Natural killer cell treated with Interleukin-12 subunit alpha and Interleukin-12 subunit beta and Interleukin-15 and Interleukin-18, amount 100 ng/mL, for 72 hours (primary cell): ENCODE data around the gene TRAPPC12. TPM values are rescaled to one million over a fixed set of nuclear protein-coding genes. Genes with fewer than 3 reads are reported as not detected.

Source experiments
- ATAC-seq, 2 donors: fragments of 150-1000 bp; cut with Tn5 transposase in 1 of 2; sonication (Bioruptor Pico), chemical (Tn5 transposase) in 1 of 2; 2 replicates each; pipeline ENCODE4 v1.10.0; 2021
- DNase-seq: peaks from one replicate; pipeline ENCODE4 v3.0.0; 2022; ENCODE audit warnings: low spot score
- H3K27ac Mint-ChIP-seq, 2 donors: 1 replicate in 1 of 2; 2 replicates in 1 of 2; pipeline ENCODE4 v1.8.0; 2022; ENCODE audit warnings: mixed read lengths in 2 of 2, mild to moderate bottlenecking in 1 of 2, moderate library complexity in 1 of 2
- H3K27me3 Mint-ChIP-seq, 2 donors: 1 replicate in 1 of 2; 2 replicates in 1 of 2; pipeline ENCODE4 v1.8.0; 2022; ENCODE audit warnings: mixed read lengths in 2 of 2
- H3K36me3 Mint-ChIP-seq: one replicate; pipeline ENCODE4 v1.8.0; 2022; ENCODE audit warnings: mixed read lengths
- H3K4me1 Mint-ChIP-seq, 2 donors: 1 replicate in 1 of 2; 2 replicates in 1 of 2; pipeline ENCODE4 v1.8.0; 2022; ENCODE audit warnings: low read depth in 2 of 2, mixed read lengths in 2 of 2, mild to moderate bottlenecking in 1 of 2
- H3K4me3 Mint-ChIP-seq: one replicate; pipeline ENCODE4 v1.8.0; 2022; ENCODE audit warnings: mixed read lengths
- H3K9me3 Mint-ChIP-seq: 2 replicates; pipeline ENCODE4 v1.8.0; 2022; ENCODE audit warnings: mixed read lengths
- total RNA-seq, 2 donors: library from RNA; stranded (reverse); gene quantifications; one replicate each; pipeline ENCODE4 v1.2.3, GENCODE V29; 2022

TRAPPC12 gene
- total RNA-seq, 2 donors from 2014 or later = 93.2 to 155 TPM

- DNase-seq (no peak), ATAC-seq (no peak)
- Mint-ChIP-seq H3K4me1 (peaks cover 0 to 4% of the 10 kb centered on the region in 2 donors), H3K9me3 (no peaks in the 10 kb centered on the region), H3K27ac (no peak overlapping the region), H3K36me3 (no peaks in the 10 kb centered on the region), H3K4me3 (no peak overlapping the region), H3K27me3 (no peaks in the 10 kb centered on the region)
Measured at GRCh38 chr2:3483227-3483985, 103.9 kb downstream of the TRAPPC12 start.

DNA sequence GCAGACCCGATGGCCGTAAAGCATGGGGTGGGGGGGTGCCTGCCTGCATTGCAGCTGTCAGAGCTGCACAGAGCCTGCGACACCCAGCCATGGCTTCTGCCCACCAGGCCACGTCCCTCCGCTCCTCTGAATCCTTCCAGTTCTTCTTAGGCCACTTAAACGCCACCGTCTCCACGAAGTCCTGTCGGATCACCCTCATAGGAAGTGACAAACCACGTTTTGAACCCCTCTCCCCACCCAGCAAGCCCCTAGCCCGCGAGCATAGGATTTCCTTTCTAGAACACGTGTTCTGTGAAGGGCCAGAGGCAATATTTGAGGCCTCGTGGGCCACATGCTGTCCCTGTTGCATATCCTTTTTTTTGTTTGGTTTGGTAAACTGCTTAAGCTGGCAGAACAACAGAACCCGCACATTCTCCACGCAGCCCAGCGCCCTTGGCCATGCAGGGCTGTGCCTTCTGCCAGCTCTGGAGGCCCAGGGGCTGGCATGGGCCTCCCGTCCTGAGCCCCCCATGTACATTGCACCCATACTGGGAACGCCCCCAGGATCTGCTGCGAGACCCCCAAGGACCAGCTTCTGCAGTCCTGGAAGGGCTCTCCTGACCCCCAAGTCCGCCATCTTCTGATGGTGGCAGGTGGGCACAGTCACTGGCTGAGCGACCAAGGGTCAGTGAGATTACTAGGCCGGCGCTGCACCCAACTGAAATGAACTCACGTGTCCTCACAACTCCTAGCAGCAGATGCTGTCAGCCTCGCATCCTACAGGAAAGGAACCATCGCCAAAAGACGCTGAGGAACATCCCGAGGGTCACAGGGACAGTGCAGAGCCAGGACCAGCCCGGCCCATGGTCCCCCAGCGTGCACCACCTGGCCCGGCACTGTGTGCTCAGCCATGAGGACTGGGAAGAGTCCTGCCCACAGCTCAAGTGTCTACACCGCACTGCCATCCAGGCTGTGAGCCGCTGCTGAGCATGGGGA, 104.8 kb downstream of the TRAPPC12 start:
- Mint-ChIP-seq H3K9me3 (no peaks in the 10 kb centered on the region), H3K36me3 (no peaks in the 10 kb centered on the region), H3K4me3 (no peak overlapping the region), H3K27me3 (no peaks in the 10 kb centered on the region), H3K27ac (no peak overlapping the region), H3K4me1 (peaks cover 0 to 4% of the 10 kb centered on the region in 2 donors)
- DNase-seq (no peak), ATAC-seq (no peak)

- Mint-ChIP-seq H3K27me3 (no peaks in the 10 kb centered on the region), H3K4me1 (peaks cover under 1 to 7% of the 10 kb centered on the region in 2 donors), H3K36me3 (no peaks in the 10 kb centered on the region), H3K27ac (no peak overlapping the region), H3K9me3 (no peaks in the 10 kb centered on the region), H3K4me3 (no peak overlapping the region)
- no peak for ATAC-seq
- no peak for DNase-seq
Measured at GRCh38 chr2:3485166-3485565, 105.7 kb downstream of the TRAPPC12 start.

DNA sequence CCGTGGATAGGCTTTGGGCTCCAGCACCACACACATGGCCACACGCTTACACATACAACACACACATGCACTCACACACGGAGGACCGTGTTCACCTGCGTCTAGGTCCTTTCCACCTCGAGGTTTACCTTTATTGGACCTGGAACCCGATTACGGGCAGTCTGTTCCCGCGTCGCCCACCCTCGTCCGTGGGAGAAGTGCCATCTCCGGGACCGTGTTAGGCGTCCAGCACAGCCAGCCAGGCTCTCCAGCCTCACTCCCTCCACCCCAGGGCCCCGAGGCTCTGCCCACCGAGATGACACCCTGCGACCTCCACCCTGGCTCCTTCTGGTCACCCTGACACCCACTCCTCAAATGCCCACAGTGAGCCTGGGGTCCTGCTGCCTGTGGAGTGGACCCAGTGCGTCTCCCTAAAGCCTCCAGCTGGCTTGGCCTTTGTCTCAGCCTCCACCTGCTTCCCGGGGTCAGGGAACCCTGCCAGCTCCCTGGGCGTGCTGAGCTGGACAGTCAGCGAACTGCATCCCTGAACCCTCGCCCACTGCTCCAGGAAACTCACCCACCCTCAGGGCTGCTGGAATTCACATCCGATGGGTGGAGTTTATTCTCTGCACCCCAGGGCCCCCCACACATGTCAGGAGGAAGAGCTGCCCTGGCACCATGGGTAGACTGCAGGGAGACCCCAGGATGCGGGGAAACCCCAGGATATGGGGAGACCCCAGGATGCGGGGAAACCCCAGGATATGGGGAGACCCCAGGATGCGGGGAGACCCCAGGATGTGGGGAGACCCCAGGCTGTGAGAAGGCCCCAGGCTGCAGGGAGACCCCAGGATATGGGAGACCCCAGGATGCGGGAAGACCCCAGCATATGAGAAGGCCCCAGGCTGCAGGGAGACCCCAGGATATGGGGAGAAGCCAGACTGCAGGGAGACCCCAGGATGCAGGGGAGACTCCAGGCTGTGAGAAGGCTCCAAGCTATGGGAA, 106.8 kb downstream of the TRAPPC12 start:
- Mint-ChIP-seq H3K4me3 (no peak overlapping the region), H3K27me3 (no peaks in the 10 kb centered on the region), H3K4me1 (peaks cover 12 to 17% of the 10 kb centered on the region in 2 donors), H3K9me3 (no peaks in the 10 kb centered on the region), H3K27ac (no peak overlapping the region), H3K36me3 (no peaks in the 10 kb centered on the region)
- no peak for ATAC-seq
- no peak for DNase-seq

GRCh38 chr2:3487028-3487425, 107.5 kb downstream of the TRAPPC12 start:
- Mint-ChIP-seq H3K4me3 (no peak overlapping the region), H3K9me3 (no peaks in the 10 kb centered on the region)

DNA sequence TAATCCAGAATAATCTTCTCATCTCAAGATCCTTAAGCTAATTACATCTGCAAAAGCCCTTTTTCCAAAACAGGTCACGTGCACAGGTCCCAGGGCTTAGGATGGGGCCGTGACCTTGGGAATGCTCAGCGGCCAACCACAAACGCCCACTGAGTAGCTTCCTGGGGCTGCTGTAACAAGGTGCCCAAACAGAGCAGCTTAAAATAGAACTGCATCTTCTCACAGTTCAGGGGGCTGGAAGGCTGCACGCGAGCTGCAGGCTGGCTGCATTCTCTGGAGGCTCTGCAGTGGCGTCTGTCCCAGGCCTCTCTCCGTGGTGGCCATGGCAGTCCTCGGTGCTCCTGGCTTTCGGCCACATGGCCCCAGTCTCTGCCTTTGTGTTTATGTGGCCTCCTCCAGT, 107.9 kb downstream of the TRAPPC12 start:
- no peaks in the 10 kb centered on the region for H3K27me3 Mint-ChIP-seq
- DNase-seq = no peak
- no peaks in the 10 kb centered on the region for H3K36me3 Mint-ChIP-seq
- H3K4me3 Mint-ChIP-seq = no peak overlapping the region
- ATAC-seq = no peak
- no peaks in the 10 kb centered on the region for H3K9me3 Mint-ChIP-seq
- H3K27ac Mint-ChIP-seq = no peak overlapping the region
- H3K4me1 Mint-ChIP-seq = peaks cover 13 to 22% of the 10 kb centered on the region in 2 donors

More at GRCh38 chr2:3487028-3487425, 107.5 kb downstream of the TRAPPC12 start:
- no peaks in the 10 kb centered on the region for H3K36me3 Mint-ChIP-seq
- DNase-seq = no peak
- no peaks in the 10 kb centered on the region for H3K27me3 Mint-ChIP-seq
- peaks cover 13 to 22% of the 10 kb centered on the region in 2 donors for H3K4me1 Mint-ChIP-seq
- no peak overlapping the region for H3K27ac Mint-ChIP-seq
- no peak for ATAC-seq

- Mint-ChIP-seq H3K4me3 (no peak overlapping the region), H3K4me1 (peaks cover 13 to 22% of the 10 kb centered on the region in 2 donors), H3K27ac (no peak overlapping the region), H3K36me3 (no peaks in the 10 kb centered on the region), H3K27me3 (no peaks in the 10 kb centered on the region), H3K9me3 (no peaks in the 10 kb centered on the region)
- no peak for ATAC-seq
- no peak for DNase-seq
Measured at GRCh38 chr2:3488061-3488531, 108.6 kb downstream of the TRAPPC12 start.

- no peak for ATAC-seq
- no peaks in the 10 kb centered on the region for H3K9me3 Mint-ChIP-seq
- DNase-seq = no peak
- no peaks in the 10 kb centered on the region for H3K27me3 Mint-ChIP-seq
- no peaks in the 10 kb centered on the region for H3K36me3 Mint-ChIP-seq
- H3K27ac Mint-ChIP-seq = no peak overlapping the region
- peaks cover 13 to 22% of the 10 kb centered on the region in 2 donors for H3K4me1 Mint-ChIP-seq
- H3K4me3 Mint-ChIP-seq = no peak overlapping the region
Measured at GRCh38 chr2:3488855-3489763, 109.6 kb downstream of the TRAPPC12 start.

GRCh38 chr2:3489764-3490115, 110.2 kb downstream of the TRAPPC12 start:
- H3K27ac Mint-ChIP-seq = no peak overlapping the region
- peaks cover 13 to 22% of the 10 kb centered on the region in 2 donors for H3K4me1 Mint-ChIP-seq
- H3K4me3 Mint-ChIP-seq = no peak overlapping the region
- no peaks in the 10 kb centered on the region for H3K27me3 Mint-ChIP-seq
- no peaks in the 10 kb centered on the region for H3K36me3 Mint-ChIP-seq
- H3K9me3 Mint-ChIP-seq = no peaks in the 10 kb centered on the region
- DNase-seq = no peak
- no peak for ATAC-seq

DNA sequence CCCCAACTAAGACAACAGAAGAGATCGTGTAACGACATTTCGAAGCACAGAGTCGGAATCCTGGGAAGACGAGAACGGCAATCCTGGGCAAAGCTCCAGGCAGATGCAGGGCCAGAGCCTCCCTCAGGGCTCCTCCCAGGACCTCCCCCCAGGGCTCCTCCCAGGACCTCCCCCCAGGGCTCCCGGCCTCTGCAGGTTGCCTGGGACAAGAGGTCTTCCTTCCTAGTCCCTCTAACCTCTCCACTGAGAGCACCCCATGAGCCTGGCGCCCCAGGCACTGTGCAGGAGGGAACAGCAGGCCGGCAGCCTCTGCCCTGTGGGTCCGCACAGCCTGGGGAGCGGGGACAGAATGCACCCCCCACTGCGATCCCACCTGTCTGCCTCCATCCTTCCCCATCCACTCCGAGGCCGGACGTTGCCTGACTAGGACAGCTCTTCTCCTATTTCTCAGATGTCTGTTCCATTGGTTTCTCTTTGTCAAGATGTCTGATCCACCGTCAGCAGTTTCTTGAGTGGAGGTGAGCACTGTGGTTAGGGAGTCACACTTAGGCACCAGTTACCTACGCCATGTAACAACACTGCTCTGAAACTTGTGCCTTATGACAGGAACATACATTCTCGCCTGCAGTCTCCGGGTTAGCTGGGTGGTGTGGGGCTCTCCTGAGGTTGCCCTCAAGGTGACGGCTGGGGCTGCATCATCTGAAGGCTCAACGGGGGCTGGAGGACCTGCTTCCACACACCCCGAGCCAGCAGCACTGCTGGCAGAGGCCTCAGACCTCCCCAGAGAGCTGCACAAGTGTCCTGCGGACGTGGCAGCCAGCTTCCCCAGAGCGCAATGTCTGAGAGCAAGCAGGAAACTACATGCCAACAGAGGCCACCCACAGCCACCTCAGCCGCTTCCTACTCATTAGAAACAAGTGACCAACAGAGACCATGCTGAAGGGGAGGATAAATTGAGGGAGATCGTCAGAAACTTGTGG, 111.0 kb downstream of the TRAPPC12 start:
- Mint-ChIP-seq H3K9me3 (no peaks in the 10 kb centered on the region), H3K36me3 (no peaks in the 10 kb centered on the region), H3K27me3 (no peaks in the 10 kb centered on the region), H3K4me3 (peak overlapping the region; percentile 51), H3K4me1 (peaks cover 13 to 18% of the 10 kb centered on the region in 2 donors), H3K27ac (peak overlapping the region; percentile 57 to 63)
- ATAC-seq (peak; percentile 66 to 71), DNase-seq (no peak)

- Mint-ChIP-seq H3K27me3 (no peaks in the 10 kb centered on the region), H3K4me1 (peaks cover 13 to 18% of the 10 kb centered on the region in 2 donors), H3K36me3 (no peaks in the 10 kb centered on the region), H3K9me3 (no peaks in the 10 kb centered on the region), H3K4me3 (peak overlapping the region; percentile 51), H3K27ac (peak overlapping the region; percentile 57 to 63)
- no peak for ATAC-seq
- no peak for DNase-seq
Measured at GRCh38 chr2:3491306-3491705, 111.8 kb downstream of the TRAPPC12 start.
